22Rv1 (cell line): ENCODE data around the gene GP1BB.
"Not testable (repeated sequence)": the region's sequence is repeated elsewhere in the genome, so short reads cannot be mapped to it uniquely, and the experiment has no call there.

Experiments used
- H3K27ac ChIP-seq: fragments of 450-650 bp; 2 replicates; pipeline ENCODE4 v1.5.1; 2017
- ZFX ChIP-seq: fragments of 450-650 bp; IDR thresholded peaks from 2 replicates; pipeline ENCODE4 v1.6.1; 2017; ENCODE audit warnings: antibody characterized with exemption, borderline replicate concordance
- TF ChIP-seq, protein P1 (sequence below): fragments of 450-650 bp; IDR thresholded peaks from 2 replicates; pipeline ENCODE4 v1.5.1; 2017; ENCODE audit warnings: mild to moderate bottlenecking

The GP1BB gene

DNA sequence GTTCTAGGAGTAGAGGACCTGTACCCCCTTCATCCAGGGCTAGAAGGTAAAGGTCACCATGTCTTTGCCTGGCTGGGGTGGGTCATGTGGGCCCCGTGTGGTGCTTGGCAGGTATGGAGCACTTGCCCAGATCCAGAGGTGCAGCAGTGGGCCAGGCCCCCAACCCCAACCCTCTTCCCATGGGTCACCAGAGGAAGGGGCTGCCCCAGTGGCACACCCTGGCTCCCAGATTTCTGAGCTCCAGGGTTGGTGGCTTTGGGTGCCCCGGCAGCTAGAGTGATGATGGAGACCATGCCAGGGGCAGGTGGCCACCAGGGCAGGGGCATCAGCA, 2.4 kb upstream of the GP1BB start:
- TF ChIP-seq, protein P1, sequence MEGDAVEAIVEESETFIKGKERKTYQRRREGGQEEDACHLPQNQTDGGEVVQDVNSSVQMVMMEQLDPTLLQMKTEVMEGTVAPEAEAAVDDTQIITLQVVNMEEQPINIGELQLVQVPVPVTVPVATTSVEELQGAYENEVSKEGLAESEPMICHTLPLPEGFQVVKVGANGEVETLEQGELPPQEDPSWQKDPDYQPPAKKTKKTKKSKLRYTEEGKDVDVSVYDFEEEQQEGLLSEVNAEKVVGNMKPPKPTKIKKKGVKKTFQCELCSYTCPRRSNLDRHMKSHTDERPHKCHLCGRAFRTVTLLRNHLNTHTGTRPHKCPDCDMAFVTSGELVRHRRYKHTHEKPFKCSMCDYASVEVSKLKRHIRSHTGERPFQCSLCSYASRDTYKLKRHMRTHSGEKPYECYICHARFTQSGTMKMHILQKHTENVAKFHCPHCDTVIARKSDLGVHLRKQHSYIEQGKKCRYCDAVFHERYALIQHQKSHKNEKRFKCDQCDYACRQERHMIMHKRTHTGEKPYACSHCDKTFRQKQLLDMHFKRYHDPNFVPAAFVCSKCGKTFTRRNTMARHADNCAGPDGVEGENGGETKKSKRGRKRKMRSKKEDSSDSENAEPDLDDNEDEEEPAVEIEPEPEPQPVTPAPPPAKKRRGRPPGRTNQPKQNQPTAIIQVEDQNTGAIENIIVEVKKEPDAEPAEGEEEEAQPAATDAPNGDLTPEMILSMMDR, result no peak
- TF ChIP-seq ZFX, result no peak
- H3K27ac ChIP-seq, result no peak overlapping the region

DNA sequence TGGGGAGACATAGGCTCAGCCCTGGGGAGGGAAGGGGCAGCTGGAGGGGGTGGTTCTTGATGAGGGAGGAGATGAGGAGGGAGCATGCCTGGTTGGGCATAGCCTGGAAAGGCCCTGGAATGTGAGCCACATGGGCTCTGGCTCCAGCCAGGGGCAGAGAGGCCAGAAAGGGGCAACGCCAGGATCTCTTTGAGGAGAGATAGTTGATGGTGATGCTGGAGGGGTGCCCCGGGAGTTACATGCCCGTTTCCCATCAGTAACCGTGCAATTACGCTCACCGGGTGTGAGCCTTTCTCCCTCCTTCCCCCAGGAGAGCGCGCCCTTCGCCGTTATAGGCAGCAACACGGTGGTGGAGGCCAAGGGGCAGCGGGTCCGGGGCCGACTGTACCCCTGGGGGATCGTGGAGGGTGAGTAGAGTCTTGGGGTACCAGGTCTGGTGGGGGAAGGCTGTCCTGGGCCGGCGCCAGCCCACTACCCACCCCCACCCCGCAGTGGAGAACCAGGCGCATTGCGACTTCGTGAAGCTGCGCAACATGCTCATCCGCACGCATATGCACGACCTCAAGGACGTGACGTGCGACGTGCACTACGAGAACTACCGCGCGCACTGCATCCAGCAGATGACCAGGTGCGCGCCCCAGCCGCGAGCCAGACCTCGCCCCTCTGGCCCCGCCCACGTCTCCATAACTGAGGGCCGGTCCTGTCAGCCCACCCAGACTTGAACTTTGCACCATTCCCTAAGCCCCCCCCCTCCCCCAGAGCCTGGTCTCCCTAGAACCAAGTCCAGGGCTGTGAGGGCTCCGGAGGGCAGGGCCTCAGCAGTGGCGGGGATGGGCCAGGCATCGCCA, 1.8 kb upstream of the GP1BB start:
- TF ChIP-seq ZFX, result no peak
- TF ChIP-seq, protein P1, result no peak
- H3K27ac ChIP-seq, result no peak overlapping the region

DNA sequence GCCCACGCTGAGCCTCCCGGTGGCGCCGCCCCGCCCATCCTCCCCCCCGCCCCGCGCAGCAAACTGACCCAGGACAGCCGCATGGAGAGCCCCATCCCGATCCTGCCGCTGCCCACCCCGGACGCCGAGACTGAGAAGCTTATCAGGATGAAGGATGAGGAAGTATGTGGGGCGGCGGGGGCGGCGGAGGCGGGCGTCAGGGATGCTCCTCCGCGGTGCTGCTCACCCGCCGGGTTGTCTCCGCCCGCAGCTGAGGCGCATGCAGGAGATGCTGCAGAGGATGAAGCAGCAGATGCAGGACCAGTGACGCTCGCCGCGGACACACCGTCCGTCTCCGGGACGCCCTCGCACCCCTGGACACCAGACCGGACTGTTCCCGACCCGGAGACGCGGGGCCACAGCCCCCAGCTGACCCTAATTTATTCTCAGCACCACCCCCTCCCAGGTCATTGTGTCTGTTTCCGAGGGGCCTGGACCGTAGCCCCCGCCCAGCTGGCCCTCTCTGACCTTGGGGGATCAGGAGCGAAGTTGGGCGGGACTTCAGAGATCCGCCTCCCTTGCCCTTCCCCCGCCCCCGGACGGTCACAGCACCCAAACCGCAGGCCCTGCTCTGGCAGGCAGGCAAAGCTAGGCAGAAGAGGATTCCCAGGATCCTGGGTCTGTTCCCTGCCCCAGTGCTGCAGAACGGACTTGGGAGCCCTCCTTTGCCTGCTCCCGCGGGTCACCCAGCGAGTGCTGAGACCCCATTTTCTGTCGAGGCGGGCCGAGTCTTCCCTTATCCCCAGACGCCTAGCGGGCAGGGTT, 959 bp upstream of the GP1BB start:
- no peak overlapping the region for H3K27ac ChIP-seq
- TF ChIP-seq, protein P1, result no peak
- no peak for TF ChIP-seq ZFX

DNA sequence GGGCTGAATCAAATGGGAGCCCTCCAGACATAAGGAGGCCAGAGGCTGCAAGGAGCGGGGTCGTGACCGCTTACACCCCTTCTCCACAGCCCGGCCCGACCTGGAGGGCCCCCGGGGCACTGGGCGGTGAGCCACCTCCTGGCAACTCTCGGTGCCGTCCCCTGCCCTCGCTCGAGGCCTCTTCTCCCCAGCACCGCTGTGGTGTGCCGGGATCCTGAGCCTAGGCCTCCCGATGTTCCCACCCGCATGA, 432 bp upstream of the GP1BB start:
- TF ChIP-seq ZFX, result no peak

DNA sequence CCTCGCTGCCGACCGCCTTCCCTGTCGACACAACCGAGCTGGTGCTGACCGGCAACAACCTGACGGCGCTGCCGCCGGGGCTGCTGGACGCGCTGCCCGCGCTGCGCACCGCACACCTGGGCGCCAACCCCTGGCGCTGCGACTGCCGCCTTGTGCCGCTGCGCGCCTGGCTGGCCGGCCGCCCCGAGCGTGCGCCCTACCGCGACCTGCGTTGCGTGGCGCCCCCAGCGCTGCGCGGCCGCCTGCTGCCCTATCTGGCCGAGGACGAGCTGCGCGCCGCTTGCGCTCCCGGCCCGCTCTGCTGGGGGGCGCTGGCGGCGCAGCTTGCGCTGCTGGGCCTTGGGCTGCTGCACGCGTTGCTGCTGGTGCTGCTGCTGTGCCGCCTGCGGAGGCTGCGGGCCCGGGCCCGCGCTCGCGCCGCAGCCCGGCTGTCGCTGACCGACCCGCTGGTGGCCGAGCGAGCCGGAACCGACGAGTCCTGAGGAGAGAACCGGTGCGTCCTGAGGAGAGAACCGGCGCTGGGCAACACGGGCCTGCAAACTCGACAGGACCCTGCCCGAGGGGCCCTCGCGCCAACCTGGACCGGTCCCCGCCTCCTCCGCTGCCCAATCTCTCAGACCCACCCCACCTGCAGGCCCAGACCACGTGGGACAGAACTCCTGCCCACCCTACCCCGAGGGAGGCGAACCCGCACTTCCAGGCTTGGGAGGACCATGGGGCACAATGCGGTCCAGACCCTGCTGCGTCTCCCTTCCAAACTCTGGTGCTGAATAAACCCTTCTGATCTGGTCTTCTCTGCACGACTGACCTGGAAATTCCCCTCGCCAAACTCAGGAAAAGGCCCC, 866 bp downstream of the GP1BB start:
- TF ChIP-seq, protein P1, result peak; percentile 86
- TF ChIP-seq ZFX, result no peak

More for the DNA sequence above, 432 bp upstream of the GP1BB start:
- H3K27ac ChIP-seq, result peak overlapping the region; percentile 51; the same call in 1 of the 2 replicates

DNA sequence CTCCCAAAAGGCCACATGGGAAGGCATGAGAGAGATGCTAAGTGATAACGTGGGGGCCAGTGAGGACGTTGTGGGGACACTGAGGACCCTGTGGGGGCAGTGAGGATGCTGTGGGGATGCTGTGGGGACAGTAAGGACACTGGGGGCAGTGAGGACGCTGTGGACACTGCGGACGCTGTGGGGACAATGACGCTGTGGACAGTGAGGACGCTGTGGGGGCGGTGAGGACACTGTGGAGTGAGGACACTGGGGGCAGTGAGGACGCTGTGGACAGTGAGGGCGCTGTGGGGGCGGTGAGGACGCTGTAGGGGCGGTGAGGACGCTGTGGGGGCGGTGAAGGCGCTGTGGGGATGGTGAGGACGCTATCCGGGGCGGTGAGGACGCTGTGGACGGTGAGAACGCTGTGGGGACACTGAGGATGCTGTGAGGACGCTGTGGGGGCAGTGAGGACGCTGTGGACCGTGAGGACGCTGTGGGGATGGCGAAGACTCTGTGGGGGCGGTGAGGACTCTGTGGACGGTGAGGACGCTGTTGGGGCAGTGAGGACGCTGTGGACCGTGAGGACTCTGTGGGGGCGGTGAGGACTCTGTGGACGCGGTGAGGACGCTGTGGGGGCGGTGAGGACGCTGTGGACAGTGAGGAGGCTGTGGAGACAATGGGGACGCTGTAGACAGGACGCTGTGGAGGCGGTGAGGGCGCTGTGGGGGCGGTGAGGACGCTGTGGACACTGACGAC, 1.8 kb downstream of the GP1BB start:
- no peak overlapping the region for H3K27ac ChIP-seq
- TF ChIP-seq, protein P1, result no peak
- no peak for TF ChIP-seq ZFX

More for the DNA sequence above, 866 bp downstream of the GP1BB start:
- H3K27ac ChIP-seq, result peak overlapping the region; percentile 51

DNA sequence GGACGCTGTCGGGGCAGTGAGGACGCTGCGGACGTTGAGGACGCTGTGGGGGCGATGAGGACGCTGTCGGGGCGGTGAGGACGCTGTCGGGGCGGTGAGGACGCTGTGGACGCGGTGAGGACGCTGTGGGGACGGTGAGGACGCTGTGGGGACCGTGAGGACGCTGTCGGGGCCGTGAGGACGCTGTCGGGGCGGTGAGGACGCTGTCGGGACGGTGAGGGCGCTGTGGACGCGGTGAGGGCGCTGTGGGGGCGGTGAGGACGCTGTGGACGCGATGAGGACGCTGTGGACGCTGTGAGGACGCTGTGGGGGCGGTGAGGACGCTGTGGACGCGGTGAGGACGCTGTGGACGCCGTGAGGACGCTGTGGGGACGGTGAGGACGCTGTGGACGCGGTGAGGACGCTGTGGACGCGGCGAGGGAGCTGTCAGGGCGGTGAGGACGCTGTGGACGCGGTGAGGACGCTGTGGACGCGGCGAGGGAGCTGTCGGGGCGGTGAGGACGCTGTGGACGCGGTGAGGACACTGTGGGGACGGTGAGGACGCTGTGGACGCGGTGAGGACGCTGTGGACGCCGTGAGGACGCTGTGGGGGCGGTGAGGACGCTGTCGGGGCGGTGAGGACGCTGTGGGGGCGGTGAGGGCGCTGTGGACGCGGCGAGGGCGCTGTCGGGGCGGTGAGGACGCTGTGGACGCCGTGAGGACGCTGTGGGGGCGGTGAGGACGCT, 2.9 kb downstream of the GP1BB start:
- not testable (repeated sequence) for H3K27ac ChIP-seq
